H1 (cell line): ENCODE measurements around the gene ABI3BP. TPM values are rescaled to one million over a fixed set of nuclear protein-coding genes. Genes with fewer than 3 reads are reported as not detected.

ENCODE experiments used
- CTCF ChIA-PET: fragments of 300-600 bp; sonication (Branson Sonifier 250); formaldehyde crosslinking; loops from one replicate; lab custom pipeline; 2021; ENCODE audit not compliant: partially characterized antibody; lab: Charles Lee
- POLR2A ChIA-PET: fragments of 300-600 bp; sonication (Branson Sonifier 250); formaldehyde crosslinking; loops from one replicate; lab custom pipeline; 2021; ENCODE audit warnings: inconsistent platforms; ENCODE audit not compliant: partially characterized antibody; lab: Charles Lee
- DNase-seq, 2 experiments: peaks; one replicate each; pipeline versions ENCODE4 v3.0.0 to v3.0.0-alpha.2; 2010 to 2022; ENCODE audit warnings: low spot score in 2 of 2, low read depth in 1 of 2, mixed read lengths in 1 of 2
- FAIRE-seq: peaks from 2 replicates; lab custom pipeline; 2011; peaks lifted over from hg19 to GRCh38; lab: Jason Lieb, UNC
- H2AFZ ChIP-seq: 2 replicates; pipeline ENCODE4 v1.8.1; 2012; ENCODE audit warnings: low read length, inconsistent platforms
- H2AK5ac ChIP-seq: 2 replicates; pipeline ENCODE4 v1.6.1; 2013; ENCODE audit warnings: low read depth, low read length
- H2BK120ac ChIP-seq: replicated peaks from 2 replicates; pipeline ENCODE3; 2013; ENCODE audit warnings: low read depth, low read length, inconsistent platforms
- H2BK12ac ChIP-seq: 2 replicates; pipeline ENCODE4 v1.6.1; 2013; ENCODE audit warnings: low read depth, low read length
- H2BK15ac ChIP-seq: 2 replicates; pipeline ENCODE4 v1.6.1; 2013; ENCODE audit warnings: low read length
- H2BK20ac ChIP-seq: 2 replicates; pipeline ENCODE4 v1.6.1; 2013; ENCODE audit warnings: low read length
- H2BK5ac ChIP-seq: 2 replicates; pipeline ENCODE4 v1.6.1; 2013; ENCODE audit warnings: low read depth, low read length
- H3K14ac ChIP-seq: 2 replicates; pipeline ENCODE4 v1.6.1; 2013; ENCODE audit warnings: inconsistent platforms; ENCODE audit not compliant: insufficient read length
- H3K18ac ChIP-seq: 2 replicates; pipeline ENCODE4 v1.6.1; 2013; ENCODE audit warnings: low read length; ENCODE audit errors: extremely low read depth
- H3K23ac ChIP-seq: 2 replicates; pipeline ENCODE4 v1.6.1; 2013; ENCODE audit warnings: inconsistent platforms; ENCODE audit not compliant: insufficient read length
- H3K23me2 ChIP-seq: 2 replicates; pipeline ENCODE4 v1.6.1; 2013; ENCODE audit warnings: low read depth, low read length
- H3K27ac ChIP-seq: 2 replicates; pipeline ENCODE4 v1.6.1; 2011; ENCODE audit warnings: low read depth, low read length, inconsistent platforms
- H3K27me3 ChIP-seq, 4 experiments: replicated peaks in 1 of 4; 1 replicate in 1 of 4; 2 replicates in 3 of 4; pipeline versions ENCODE4 v1.6.1 to v1.8.1; 2011 to 2013; ENCODE audit warnings: low read length in 3 of 4, mild to moderate bottlenecking in 3 of 4, inconsistent platforms in 2 of 4, mixed read lengths in 2 of 4, moderate library complexity in 1 of 4; ENCODE audit not compliant: control insufficient read depth in 3 of 4, insufficient read depth in 3 of 4; ENCODE audit errors: extremely low read depth in 1 of 4
- H3K36me3 ChIP-seq, 4 experiments: 2 replicates each; pipeline versions ENCODE4 v1.6.1 to v1.8.1; 2011 to 2013; ENCODE audit warnings: mild to moderate bottlenecking in 4 of 4, low read length in 3 of 4, moderate library complexity in 2 of 4, control low read depth in 1 of 4, inconsistent platforms in 1 of 4; ENCODE audit not compliant: insufficient read depth in 4 of 4, control insufficient read depth in 2 of 4
- H3K4ac ChIP-seq: replicated peaks from 2 replicates; pipeline ENCODE3; 2013; ENCODE audit warnings: low read length, low read depth, mixed read lengths, inconsistent platforms; ENCODE audit not compliant: insufficient read length
- H3K4me1 ChIP-seq, 4 experiments: replicated peaks in 1 of 4; 1 replicate in 1 of 4; 2 replicates in 3 of 4; pipeline versions ENCODE4 v1.6.1 to v1.8.1; 2011 to 2013; ENCODE audit warnings: low read length in 3 of 4, inconsistent platforms in 2 of 4, mixed read lengths in 1 of 4; ENCODE audit not compliant: insufficient read depth in 4 of 4, control insufficient read depth in 3 of 4
- H3K4me2 ChIP-seq, 2 experiments: 2 replicates each; pipeline versions ENCODE4 v1.6.1 to v1.8.1; 2011 to 2013; ENCODE audit warnings: low read depth in 2 of 2, low read length in 2 of 2, control low read depth in 1 of 2, inconsistent platforms in 1 of 2, mild to moderate bottlenecking in 1 of 2; ENCODE audit not compliant: insufficient read depth in 1 of 2
- H3K4me3 ChIP-seq, 4 experiments: fragments of 200-600, 300-600 bp in 1 of 4; sonication (generic), shearing (Covaris generic), sonication (Bioruptor Twin) in 1 of 4; 2 replicates each; pipeline versions ENCODE4 v1.5.1 to v1.8.1; 2011 to 2016; ENCODE audit warnings: low read length in 4 of 4, low read depth in 3 of 4, control low read depth in 2 of 4, inconsistent platforms in 2 of 4, mild to moderate bottlenecking in 2 of 4, mixed read lengths in 1 of 4, moderate library complexity in 1 of 4; ENCODE audit not compliant: insufficient read depth in 2 of 4; ENCODE audit errors: extremely low read depth in 1 of 4
- H3K56ac ChIP-seq: replicated peaks from 2 replicates; pipeline ENCODE3; 2013; ENCODE audit warnings: low read depth, mild to moderate bottlenecking, mixed read lengths, low read length, inconsistent platforms; ENCODE audit not compliant: insufficient read length
- H3K79me1 ChIP-seq: 2 replicates; pipeline ENCODE4 v1.6.1; 2013; ENCODE audit warnings: low read depth, low read length, control low read depth
- H3K79me2 ChIP-seq, 2 experiments: 2 replicates each; pipeline versions ENCODE4 v1.6.1 to v1.8.1; 2012 to 2013; ENCODE audit warnings: low read length in 2 of 2, mild to moderate bottlenecking in 2 of 2, inconsistent platforms in 1 of 2; ENCODE audit not compliant: insufficient read depth in 2 of 2, control insufficient read depth in 1 of 2
- H3K9ac ChIP-seq, 4 experiments: replicated peaks in 1 of 4; 1 replicate in 1 of 4; 2 replicates in 3 of 4; pipeline versions ENCODE4 v1.6.1 to v1.8.1; 2011 to 2013; ENCODE audit warnings: low read depth in 3 of 4, low read length in 3 of 4, control low read depth in 2 of 4, mild to moderate bottlenecking in 2 of 4, moderate library complexity in 2 of 4, inconsistent platforms in 1 of 4; ENCODE audit errors: extremely low read depth in 1 of 4
- H3K9me3 ChIP-seq, 2 experiments: 2 replicates each; pipeline versions ENCODE4 v1.6.1 to v1.8.1; 2012 to 2013; ENCODE audit warnings: mild to moderate bottlenecking in 2 of 2, moderate library complexity in 2 of 2, control low read depth in 1 of 2, inconsistent platforms in 1 of 2, low read depth in 1 of 2, low read length in 1 of 2, mixed read lengths in 1 of 2; ENCODE audit not compliant: insufficient read depth in 2 of 2
- H4K20me1 ChIP-seq, 2 experiments: replicated peaks in 1 of 2; 2 replicates each; pipeline versions ENCODE3 to v1.8.1; 2011 to 2013; ENCODE audit warnings: inconsistent platforms in 2 of 2, low read length in 2 of 2, mild to moderate bottlenecking in 1 of 2; ENCODE audit not compliant: insufficient read depth in 2 of 2, control insufficient read depth in 1 of 2
- H4K5ac ChIP-seq: 2 replicates; pipeline ENCODE4 v1.6.1; 2013; ENCODE audit warnings: low read length, low read depth, mixed read lengths, inconsistent platforms; ENCODE audit not compliant: insufficient read length
- H4K8ac ChIP-seq: 2 replicates; pipeline ENCODE4 v1.8.0; 2013; ENCODE audit warnings: mild to moderate bottlenecking, moderate library complexity, low read length, inconsistent platforms; ENCODE audit not compliant: insufficient read depth; ENCODE audit errors: extremely low read depth
- H4K91ac ChIP-seq: replicated peaks from 2 replicates; pipeline ENCODE3; 2013; ENCODE audit warnings: low read length, mixed read lengths, inconsistent platforms; ENCODE audit not compliant: insufficient read length
- CHD1 ChIP-seq: IDR thresholded peaks from 2 replicates; pipeline ENCODE4 v1.6.1; 2012; ENCODE audit warnings: low read depth, low read length, improper control_type of control experiment
- CREB1 ChIP-seq: IDR thresholded peaks from 2 replicates; pipeline ENCODE4 v1.6.1; 2012; ENCODE audit warnings: inconsistent platforms
- CTBP2 ChIP-seq: IDR thresholded peaks from 2 replicates; pipeline ENCODE4 v1.7.0; 2011; ENCODE audit warnings: borderline replicate concordance, mild to moderate bottlenecking, moderate library complexity, mixed read lengths, low read length; ENCODE audit not compliant: insufficient read depth, insufficient read length
- EP300 ChIP-seq, 2 experiments: IDR thresholded peaks; 1 replicate in 1 of 2; 2 replicates in 1 of 2; pipeline ENCODE4 v1.6.1; 2011 to 2012; ENCODE audit warnings: low read depth in 2 of 2, low read length in 2 of 2, mild to moderate bottlenecking in 2 of 2, borderline replicate concordance in 1 of 2, inconsistent platforms in 1 of 2, moderate library complexity in 1 of 2
- EZH2 ChIP-seq: fragments of 200-600 bp; sonication (generic); IDR thresholded peaks from 2 replicates; pipeline ENCODE4 v1.7.1; 2012; ENCODE audit warnings: low read depth, mild to moderate bottlenecking, moderate library complexity, low read length, inconsistent platforms; ENCODE audit not compliant: severe bottlenecking
- KDM5A ChIP-seq: fragments of 200-600 bp; IDR thresholded peaks from 2 replicates; pipeline ENCODE4 v1.7.1; 2012; ENCODE audit warnings: mild to moderate bottlenecking, low read length, inconsistent platforms, mixed read lengths
- PHF8 ChIP-seq: fragments of 200-600 bp; sonication (generic); conservative IDR thresholded peaks from 2 replicates; pipeline ENCODE4 v1.7.1; 2012; ENCODE audit warnings: low read depth, mild to moderate bottlenecking, inconsistent platforms, low read length, moderate library complexity
- RFX5 ChIP-seq: IDR thresholded peaks from 2 replicates; pipeline ENCODE4 v1.6.1; 2011; ENCODE audit warnings: low read depth, low read length, improper control_type of control experiment, borderline replicate concordance
- SIX5 ChIP-seq: IDR thresholded peaks from 2 replicates; pipeline ENCODE4 v1.6.1; 2011; ENCODE audit warnings: mild to moderate bottlenecking, low read depth, low read length
- polyA plus RNA-seq, 7 experiments: library from polyadenylated mRNA; depleted of rRNA in 3 of 7; stranded (reverse) in 5 of 7; unstranded in 2 of 7; fragments of >200 nt in 5 of 7; fragments of 200-250 nt in 2 of 7; gene quantifications; 1 replicate in 5 of 7; 2 replicates in 1 of 7; 4 replicates in 1 of 7; pipeline versions ENCODE4 v1.2.1 to v1.2.3, GENCODE V29; 2011 to 2013; ENCODE audit warnings: missing spikeins in 2 of 7, mixed read lengths in 2 of 7
- total RNA-seq: library from RNA; stranded (reverse); fragmentation: NEBNext Ultra II Directional; extraction: Animal tissue kit (Norgen Biotek cat#: 25700); gene quantifications from 2 replicates; pipeline ENCODE4 v1.2.1, GENCODE V29; 2021
- TF ChIP-seq, protein P1 (sequence below), 3 experiments: IDR thresholded peaks; 1 replicate in 2 of 3; 2 replicates in 1 of 3; pipeline versions ENCODE4 v1.5.1 to v1.6.1; 2011; ENCODE audit warnings: low read length in 3 of 3, mild to moderate bottlenecking in 3 of 3, inconsistent platforms in 2 of 3, low read depth in 1 of 3, moderate library complexity in 1 of 3; ENCODE audit not compliant: insufficient read depth in 1 of 3; ENCODE audit errors: control extremely low read depth in 1 of 3
- TF ChIP-seq, protein P2 (sequence below): IDR thresholded peaks from 2 replicates; pipeline ENCODE4 v1.6.1; 2011; ENCODE audit warnings: low read length, improper control_type of control experiment

ABI3BP gene
- total and polyA plus RNA-seq, 2 of the 8 experiments (the other 6 are each of a cell fraction or from before 2014, with no cell fraction given): 0.08 to 0.32 TPM

DNA sequence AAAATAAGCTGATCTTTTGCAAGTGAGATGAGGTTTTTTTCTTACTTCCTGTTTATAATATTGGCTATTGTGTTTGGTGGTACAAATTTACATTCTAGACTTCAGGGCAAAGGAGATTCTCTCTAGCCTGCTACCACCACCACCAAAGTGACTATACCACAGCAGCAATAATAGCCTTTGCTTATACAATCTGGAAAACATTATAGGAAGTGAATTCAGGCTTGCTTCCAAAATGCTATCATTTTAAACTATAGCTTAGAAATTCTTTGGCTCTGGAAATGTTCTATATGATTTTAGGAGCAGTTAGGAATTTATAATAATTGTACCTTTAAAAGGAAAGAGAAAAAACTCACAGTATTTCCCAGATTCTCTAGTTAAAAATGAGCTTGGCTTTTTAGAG lies 189.5 kb downstream of the ABI3BP start:
- FAIRE-seq: no peak
- TF ChIP-seq CREB1 (no peak), EP300 (IDR thresholded peaks at IDR 0.05; ENCODE audit: borderline replicate concordance in 1 of 2, low read depth in 2 of 2, low read length in 2 of 2) (no peak), EZH2 (no peak), SIX5 (no peak), KDM5A (no peak), CHD1 (no peak), RFX5 (no peak), PHF8 (no peak), CTBP2 (no peak)
- TF ChIP-seq, protein P1, sequence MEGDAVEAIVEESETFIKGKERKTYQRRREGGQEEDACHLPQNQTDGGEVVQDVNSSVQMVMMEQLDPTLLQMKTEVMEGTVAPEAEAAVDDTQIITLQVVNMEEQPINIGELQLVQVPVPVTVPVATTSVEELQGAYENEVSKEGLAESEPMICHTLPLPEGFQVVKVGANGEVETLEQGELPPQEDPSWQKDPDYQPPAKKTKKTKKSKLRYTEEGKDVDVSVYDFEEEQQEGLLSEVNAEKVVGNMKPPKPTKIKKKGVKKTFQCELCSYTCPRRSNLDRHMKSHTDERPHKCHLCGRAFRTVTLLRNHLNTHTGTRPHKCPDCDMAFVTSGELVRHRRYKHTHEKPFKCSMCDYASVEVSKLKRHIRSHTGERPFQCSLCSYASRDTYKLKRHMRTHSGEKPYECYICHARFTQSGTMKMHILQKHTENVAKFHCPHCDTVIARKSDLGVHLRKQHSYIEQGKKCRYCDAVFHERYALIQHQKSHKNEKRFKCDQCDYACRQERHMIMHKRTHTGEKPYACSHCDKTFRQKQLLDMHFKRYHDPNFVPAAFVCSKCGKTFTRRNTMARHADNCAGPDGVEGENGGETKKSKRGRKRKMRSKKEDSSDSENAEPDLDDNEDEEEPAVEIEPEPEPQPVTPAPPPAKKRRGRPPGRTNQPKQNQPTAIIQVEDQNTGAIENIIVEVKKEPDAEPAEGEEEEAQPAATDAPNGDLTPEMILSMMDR (IDR thresholded peaks at IDR 0.05; ENCODE audit: control extremely low read depth in 1 of 3, insufficient read depth in 1 of 3, low read depth in 1 of 3, low read length in 3 of 3): no peak
- TF ChIP-seq, protein P2, sequence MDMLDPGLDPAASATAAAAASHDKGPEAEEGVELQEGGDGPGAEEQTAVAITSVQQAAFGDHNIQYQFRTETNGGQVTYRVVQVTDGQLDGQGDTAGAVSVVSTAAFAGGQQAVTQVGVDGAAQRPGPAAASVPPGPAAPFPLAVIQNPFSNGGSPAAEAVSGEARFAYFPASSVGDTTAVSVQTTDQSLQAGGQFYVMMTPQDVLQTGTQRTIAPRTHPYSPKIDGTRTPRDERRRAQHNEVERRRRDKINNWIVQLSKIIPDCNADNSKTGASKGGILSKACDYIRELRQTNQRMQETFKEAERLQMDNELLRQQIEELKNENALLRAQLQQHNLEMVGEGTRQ: no peak

More for the DNA sequence above, 189.5 kb downstream of the ABI3BP start:
- Histone ChIP-seq H3K9ac (no peak overlapping the region), H3K23ac (no peak overlapping the region), H2BK12ac (no peak overlapping the region), H3K18ac (no peak overlapping the region), H3K4me1 (no peaks in the 10 kb centered on the region), H3K4ac (no peak overlapping the region), H4K91ac (no peak overlapping the region), H3K27ac (no peak overlapping the region), H3K27me3 (peaks cover 0 to 1% (median 0%) of the 10 kb centered on the region in 4 experiments; a peak in 1 of 7 replicates), H2BK15ac (no peak overlapping the region), H3K36me3 (no peaks in the 10 kb centered on the region), H4K5ac (no peak overlapping the region), H3K4me2 (no peak overlapping the region), H3K14ac (no peak overlapping the region), H4K8ac (no peak overlapping the region), H3K9me3 (no peaks in the 10 kb centered on the region), H2AK5ac (no peak overlapping the region), H3K79me1 (no peaks in the 10 kb centered on the region), H2BK20ac (no peak overlapping the region), H2AFZ (no peak overlapping the region), H2BK120ac (no peak overlapping the region), H2BK5ac (no peak overlapping the region), H3K56ac (no peak overlapping the region), H3K4me3 (no peak overlapping the region), H3K79me2 (no peaks in the 10 kb centered on the region), H3K23me2 (no peaks in the 10 kb centered on the region; the same call in 1 of the 2 replicates), H4K20me1 (no peaks in the 10 kb centered on the region)
- DNase-seq: no peak
- ChIA-PET CTCF (interaction anchor here (0.8 to 1.6 kb wide), 2 partner anchors 27 to 392 kb away, joined by 3 to 4 read pairs; no protein-coding TSS in a partner anchor), POLR2A (no interaction called here)
